ENCODE results near the gene CCDC106.

The CCDC106 gene

GRCh38 chr19:55683449-55684261, 35.6 kb downstream of the CCDC106 start:
- no peak for DNase-seq (ENCODE audit: low spot score)

DNA sequence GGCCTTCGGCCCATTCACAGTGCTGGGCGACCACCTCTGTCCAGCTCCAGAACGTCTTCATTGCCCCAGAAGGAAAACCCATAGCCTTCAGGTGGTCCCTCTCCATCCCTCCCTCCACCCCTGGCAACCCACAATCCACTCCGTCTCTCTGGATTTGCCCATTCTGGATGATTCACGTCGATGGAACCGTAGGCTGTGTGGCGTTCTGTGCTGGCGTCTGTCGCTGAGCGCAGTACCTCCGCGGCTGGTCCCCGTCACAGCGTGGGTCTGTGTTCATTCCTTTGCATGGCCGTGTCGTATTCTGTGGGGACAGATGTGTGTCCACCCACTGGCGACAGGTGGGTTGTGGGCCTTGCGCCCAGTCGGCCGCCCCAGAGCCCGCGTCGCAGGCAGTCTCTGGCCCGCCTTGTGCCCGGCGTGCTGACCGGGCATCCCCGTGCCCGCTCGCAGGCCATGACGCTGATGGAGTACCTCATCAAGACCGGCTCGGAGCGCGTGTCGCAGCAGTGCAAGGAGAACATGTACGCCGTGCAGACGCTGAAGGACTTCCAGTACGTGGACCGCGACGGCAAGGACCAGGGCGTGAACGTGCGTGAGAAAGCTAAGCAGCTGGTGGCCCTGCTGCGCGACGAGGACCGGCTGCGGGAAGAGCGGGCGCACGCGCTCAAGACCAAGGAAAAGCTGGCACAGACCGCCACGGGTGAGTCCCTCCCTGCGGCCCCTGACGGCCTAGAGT, 37.1 kb downstream of the CCDC106 start:
- no peak for DNase-seq (ENCODE audit: low spot score)

DNA sequence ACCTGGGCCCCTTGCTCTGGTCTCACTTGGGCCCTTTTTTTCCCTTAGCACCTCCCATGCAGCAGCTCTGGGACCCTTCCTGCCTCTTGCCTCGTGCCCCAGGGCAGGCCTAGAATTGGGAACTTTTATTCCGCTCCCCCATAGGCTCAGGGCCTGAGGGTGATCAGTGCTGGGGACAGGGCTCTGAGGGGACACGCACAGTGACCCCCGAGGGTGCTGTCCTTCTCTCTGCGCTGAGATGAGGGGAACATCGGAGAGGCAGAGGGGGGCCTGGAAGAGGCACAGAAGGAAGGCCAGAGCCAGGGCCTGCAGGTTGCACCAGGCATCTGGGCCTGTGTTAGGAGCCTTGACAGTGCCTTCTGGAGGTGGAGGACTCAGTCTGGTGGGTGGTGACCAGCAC, 37.8 kb downstream of the CCDC106 start:
- DNase-seq (ENCODE audit: low spot score), result no peak

GRCh38 chr19:55686311-55687050, 38.5 kb downstream of the CCDC106 start:
- no peak for DNase-seq (ENCODE audit: low spot score)

GRCh38 chr19:55687281-55688201, 39.5 kb downstream of the CCDC106 start:
- no peak for DNase-seq (ENCODE audit: low spot score)

- DNase-seq (ENCODE audit: low spot score), result no peak
Measured at GRCh38 chr19:55688422-55689218, 40.6 kb downstream of the CCDC106 start.

- no peak for DNase-seq (ENCODE audit: low spot score)
Measured at GRCh38 chr19:55689411-55690108, 41.5 kb downstream of the CCDC106 start.

GRCh38 chr19:55690109-55690768, 42.2 kb downstream of the CCDC106 start:
- no peak for DNase-seq (ENCODE audit: low spot score)

GRCh38 chr19:55690769-55691545, 42.9 kb downstream of the CCDC106 start:
- no peak for DNase-seq (ENCODE audit: low spot score)

DNA sequence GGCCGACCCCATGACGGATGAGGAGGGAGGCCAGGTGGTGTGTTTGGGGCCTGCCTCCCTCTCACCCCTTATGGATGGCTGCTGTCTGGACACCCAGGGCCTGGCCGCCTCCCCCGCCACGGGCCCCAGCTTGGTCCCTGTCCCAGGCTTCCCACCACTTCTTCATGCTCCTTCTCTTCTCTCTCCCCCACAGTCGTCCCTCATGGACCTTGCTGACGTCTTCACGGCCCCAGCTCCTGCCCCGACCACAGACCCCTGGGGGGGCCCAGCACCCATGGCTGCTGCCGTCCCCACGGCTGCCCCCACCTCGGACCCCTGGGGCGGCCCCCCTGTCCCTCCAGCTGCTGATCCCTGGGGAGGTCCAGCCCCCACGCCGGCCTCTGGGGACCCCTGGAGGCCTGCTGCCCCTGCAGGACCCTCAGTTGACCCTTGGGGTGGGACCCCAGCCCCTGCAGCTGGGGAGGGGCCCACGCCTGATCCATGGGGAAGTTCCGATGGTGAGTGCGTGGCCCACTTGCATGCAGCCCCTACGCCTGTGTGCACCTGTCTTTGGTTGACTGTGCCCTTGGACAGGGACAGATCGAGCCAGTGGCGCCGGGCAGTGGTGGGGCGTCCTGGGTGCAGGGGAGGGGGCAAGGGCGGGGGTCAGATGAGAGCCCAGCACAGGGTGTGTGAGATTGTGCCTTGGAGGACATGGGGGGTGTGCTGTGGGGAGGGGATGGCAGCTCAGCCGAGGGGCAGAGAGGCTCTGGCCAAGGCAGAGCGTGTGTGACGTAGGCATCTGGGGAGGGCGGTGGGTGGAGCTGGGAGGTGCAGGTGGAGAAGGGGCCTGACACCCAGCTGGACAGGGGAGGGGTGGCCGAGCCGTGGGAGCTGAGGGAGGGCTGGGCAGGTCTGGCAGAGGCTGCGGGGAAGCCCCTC, 43.8 kb downstream of the CCDC106 start:
- DNase-seq (ENCODE audit: low spot score), result no peak

GRCh38 chr19:55692681-55693081, 44.7 kb downstream of the CCDC106 start:
- DNase-seq (ENCODE audit: low spot score), result no peak

DNA sequence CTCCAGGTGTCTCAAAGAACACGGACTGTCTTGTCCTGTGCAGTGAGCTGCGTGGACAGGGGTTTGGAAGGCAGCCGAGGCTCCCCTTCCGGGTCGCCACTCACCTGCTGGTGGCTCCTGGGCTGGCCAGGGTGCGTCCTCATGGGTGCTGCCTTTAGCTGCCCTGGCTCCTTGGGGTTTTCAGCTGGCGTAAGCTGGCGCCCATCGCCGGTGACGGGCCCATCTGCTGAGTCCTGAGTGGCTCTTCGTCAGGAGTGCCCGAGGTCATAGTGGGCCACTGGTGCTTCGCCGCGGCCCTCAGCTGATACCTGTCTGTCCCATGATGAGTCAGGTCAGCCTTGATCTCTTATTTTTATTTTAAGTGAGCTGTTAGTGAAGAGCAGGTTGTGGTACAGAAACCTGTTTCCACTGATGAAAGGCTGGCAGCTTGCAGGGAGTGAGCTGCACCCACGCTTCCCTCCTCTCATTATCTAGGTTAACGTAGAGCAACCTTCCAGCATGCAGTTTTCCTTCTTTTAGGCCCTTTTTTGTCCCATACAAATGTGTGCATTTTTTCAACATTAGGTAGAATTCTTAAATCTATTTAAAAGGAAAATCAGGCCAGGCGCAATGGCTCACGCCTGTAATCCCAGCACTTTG, 45.4 kb downstream of the CCDC106 start:
- DNase-seq (ENCODE audit: low spot score), result no peak

- no peak for DNase-seq (ENCODE audit: low spot score)
Measured at GRCh38 chr19:55694241-55694655, 46.2 kb downstream of the CCDC106 start.

GRCh38 chr19:55694656-55695491, 46.9 kb downstream of the CCDC106 start:
- DNase-seq (ENCODE audit: low spot score), result no peak

DNA sequence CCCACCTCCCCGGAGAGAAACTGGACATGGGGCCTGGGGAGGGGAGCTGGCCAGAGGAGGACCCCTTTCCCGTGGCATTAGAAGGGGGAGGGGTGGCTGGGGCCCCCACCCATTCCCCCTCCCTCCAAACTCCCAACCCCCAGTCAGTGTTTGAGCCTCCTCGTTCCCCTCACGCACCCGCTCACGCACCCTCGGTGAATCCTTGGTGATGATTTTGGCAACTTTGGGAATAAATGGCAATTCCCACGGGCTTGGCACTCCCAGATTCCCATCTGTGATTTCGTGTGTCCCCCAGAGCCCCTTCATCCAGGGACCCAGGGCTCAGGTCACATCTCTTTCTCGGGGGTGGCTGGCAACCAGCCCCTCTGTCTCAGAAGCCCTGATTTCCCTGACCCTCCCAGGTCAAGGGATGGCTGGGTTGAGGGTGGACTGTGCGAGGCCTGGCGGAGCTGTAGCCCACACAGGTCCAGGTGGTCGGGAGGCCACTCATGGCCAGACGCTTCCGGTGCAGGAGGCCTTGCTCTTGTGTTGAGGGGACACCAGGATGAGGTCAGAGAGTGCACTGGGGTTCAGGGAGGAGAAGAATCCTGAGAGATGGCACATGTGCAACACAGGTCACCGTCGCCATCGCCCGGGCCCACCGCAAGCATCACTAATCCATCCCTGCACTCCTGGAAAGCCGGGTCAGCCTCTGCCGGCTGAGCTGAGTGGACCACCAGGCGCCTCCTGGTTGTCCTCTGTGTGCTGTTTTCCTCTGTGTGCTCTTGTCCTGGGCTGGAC, 47.7 kb downstream of the CCDC106 start:
- no peak for DNase-seq (ENCODE audit: low spot score)
